Endothelial cell of hepatic sinusoid (primary cell): Measurements from ENCODE around the gene OR10A4.
"Not testable (repeated sequence)": the region's sequence is repeated elsewhere in the genome, so short reads cannot be mapped to it uniquely, and the experiment has no call there.

Experiments used
- in situ Hi-C: cut with HindIII; loops from 2 replicates; pipeline ENCODE4 v1.10.0; 2017; ENCODE audit warnings: low sequenced_read_pairs

The OR10A4 gene

GRCh38 chr11:6894097-6894496 is 17.7 kb downstream of the OR10A4 start:
- in situ Hi-C loops, result no loop called here

DNA sequence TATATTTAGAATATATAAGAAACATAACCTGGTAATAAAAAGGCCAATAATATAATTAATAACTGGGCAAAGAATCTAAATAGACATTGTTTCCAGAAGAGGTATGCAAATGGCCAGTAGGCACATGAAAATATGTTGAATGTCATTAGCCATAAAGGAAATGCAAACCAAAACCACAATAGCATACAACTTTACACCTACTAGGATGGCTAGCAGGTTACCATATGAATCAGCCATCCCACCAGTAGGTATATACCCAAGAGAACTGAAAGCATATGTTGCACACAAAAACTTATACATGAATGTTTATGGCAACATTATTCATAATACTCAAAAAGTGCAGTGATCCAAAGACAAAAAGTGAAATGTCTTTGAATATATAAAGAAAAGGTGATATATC is 18.6 kb downstream of the OR10A4 start:
- in situ Hi-C loops, result no loop called here

- in situ Hi-C loops, result no loop called here
Measured at GRCh38 chr11:6898911-6899310, 22.5 kb downstream of the OR10A4 start.

DNA sequence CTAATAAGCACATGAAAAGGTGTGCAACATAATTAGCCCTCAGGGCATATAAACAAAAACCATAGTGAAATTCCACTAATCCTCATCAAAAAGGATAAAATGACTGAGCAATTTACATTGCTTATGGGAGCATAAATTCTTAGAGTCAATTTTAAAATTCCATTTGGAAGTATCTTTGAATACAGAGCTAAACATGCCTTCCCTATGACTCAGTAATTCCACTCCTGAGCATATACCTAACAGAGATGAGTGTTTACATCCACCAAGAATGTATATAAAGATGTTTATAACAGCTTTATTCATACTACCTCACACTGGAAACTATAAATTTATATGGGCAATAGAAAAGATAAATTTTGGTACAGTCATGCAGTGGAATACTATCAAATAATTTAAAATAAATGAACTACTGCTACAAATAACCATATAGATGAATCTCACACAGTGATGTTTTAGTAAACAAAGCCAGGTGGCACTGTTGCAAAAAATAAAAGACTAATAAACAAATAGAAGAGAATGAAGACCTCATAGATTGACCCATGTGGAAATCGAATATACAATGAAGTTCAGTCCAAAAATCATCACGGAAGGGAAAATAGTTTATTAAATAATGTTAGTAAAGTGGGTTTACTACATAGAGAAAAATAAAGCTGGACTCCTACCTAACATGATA is 24.0 kb downstream of the OR10A4 start:
- in situ Hi-C loops, result no loop called here

GRCh38 chr11:6904804-6905203 is 28.4 kb downstream of the OR10A4 start:
- in situ Hi-C loops, result not testable (repeated sequence)

GRCh38 chr11:6911378-6911777 is 35.0 kb downstream of the OR10A4 start:
- in situ Hi-C loops, result no loop called here

DNA sequence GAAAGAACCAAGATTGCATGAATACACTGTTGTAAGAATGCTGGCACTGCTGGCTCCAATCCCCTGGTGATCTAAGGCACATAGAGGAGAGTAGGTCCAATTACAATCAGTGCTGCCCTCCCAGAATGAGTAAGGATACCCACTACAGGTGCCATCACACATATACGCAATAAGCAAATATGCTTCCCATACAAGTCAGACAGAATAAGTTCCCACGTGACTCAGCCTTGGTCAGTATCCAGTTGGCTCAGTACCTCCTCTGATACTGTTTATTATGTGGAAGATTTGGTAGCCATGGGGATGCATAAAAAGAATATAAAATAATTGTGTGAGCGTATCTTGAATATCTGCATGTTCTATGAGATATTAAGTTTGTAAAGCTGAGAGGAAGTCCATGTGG is 35.5 kb downstream of the OR10A4 start:
- in situ Hi-C loops, result no loop called here

DNA sequence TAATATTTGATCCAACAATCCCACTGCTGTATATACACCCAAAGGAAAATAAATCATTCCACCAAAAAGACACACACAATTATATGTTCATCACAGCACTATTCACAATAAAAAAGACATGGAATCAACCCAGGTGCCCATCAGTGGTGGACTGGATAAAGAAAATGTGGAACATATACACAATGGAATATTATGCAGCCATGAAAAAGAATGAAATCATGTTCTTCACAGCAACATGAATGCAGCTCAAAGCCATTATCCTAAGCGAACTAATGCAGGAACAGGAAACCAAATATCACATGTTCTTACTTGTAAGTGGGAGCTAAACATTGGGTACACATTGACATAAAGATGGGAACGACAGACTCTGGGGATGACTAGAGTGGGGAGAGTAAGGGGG is 43.3 kb downstream of the OR10A4 start:
- in situ Hi-C loops, result no loop called here

DNA sequence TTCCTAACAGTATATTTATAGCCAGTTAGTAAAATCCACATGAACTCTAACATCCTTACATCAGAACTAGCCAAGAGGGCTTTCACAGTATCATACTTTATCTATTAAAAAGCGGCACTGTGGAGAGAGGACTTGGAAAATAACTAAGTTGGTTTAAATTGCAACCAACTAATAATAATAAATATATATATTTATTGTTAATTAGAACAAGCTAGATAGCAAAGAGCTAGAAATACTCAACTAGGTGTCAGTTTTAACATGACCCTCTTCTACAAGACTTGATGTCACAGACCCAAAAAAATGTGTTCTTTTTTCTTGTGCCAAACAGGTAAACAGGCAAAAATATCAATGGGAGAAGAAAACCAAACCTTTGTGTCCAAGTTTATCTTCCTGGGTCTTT is 44.3 kb downstream of the OR10A4 start, which contains the start of gene OR2D3:
OR2D3 (plus strand) TSS at position 301 of the 400 bp plus-strand sequence; CDS start at position 301, 0 bp downstream.
- in situ Hi-C loops, result no loop called here

DNA sequence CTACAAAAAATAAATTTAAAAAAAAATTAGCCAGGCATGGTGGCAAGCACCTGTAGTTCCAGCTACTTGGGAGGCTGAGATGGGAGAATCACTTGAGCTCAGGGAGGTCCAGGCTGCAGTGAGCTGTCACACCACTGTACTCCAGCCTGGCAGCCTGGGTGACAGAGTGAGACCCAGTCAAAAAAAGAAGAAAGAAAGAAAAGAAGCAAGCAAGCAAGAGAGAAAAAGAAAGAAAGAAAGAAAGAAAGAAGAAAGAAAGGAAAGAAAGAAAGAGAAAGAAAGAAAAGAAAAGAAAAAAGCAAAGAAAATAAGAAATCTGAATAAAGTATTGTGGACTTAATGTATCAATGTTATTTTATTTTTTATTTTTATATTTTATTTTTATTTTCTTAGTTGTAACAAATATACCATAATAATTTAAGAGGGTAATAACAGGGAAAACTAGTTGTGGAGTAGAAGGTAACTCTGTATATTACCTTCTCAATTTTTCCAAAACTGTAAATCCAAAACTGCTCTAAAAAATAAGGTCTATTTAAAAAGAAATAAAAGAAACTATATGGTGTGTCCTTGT is 48.7 kb downstream of the OR10A4 start:
- in situ Hi-C loops, result no loop called here

GRCh38 chr11:6925636-6926207 is 49.3 kb downstream of the OR10A4 start:
- in situ Hi-C loops, result no loop called here

DNA sequence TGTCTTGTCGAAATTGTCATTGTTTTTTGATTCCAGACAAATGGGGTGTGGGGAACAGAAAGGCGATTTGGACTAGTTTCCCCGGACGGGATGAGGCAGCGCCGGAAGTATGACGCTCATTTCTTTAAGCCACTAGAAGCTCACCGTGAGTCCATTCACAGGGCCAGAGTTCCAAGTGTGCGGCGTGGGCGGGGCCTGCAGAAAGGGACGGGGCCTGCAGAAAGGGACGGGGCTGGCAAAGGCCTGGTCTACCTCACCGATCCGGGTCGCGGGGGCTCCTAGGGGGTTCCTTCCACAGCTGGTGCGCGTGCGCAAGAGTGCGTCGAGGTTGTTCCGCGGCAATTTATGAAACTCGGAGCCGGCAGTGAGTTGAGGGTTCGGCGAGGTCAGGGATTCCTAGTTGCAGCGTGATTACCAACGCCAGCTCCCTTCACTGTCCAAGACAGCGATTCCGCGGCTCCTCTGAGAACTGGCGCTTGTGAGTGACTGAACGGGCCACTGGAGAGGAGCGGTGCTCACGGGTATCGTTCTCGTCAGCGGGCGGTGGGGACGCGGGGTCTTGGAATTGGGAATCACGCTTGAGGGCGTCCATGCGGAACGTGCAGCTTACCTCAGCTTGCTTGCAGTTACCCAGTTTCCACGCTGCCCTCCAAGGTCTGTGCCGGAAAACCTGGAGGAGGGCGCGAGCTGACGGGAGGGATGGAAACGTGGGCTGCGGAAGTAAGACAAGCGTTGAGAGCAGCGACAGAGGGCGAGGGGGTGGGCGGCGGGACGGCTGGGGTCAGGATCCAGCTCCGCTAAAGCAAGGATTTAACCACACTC is 50.0 kb downstream of the OR10A4 start, which contains the start of gene ZNF215:
ZNF215 (plus strand) TSS at position 219 of the 822 bp plus-strand sequence. CDS start 5,847 bp downstream, outside the sequence.
- in situ Hi-C loops, result no loop called here

DNA sequence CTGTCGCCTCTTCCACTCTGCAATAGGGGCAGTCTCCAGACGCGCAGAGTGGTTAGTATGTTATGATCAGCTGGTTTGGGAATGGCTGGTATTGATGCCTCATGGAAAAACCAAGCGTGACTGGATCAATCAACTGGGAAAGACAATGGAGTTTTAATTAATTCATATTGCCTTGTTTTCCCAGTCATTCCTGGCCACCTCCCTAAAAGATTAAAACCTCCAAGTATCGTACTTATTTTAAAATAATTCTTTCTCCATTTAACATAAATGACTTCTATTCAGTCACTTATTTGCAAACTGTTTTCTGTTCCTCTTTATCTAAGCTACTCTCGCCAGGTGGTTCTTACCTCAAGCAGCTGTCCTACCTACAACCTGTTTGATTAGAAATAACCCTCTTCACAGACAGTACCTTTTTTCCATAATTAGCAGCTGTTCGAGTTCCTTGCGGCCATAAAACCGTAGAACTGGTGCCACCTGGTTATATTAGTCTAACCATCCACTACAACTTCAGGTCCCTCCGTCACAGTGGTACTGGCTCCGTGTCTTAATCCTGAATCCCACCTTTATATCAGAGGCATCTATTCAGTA is 50.7 kb downstream of the OR10A4 start:
- in situ Hi-C loops, result no loop called here
